H1 (cell line): ENCODE results near the gene PARD3. TPM values are rescaled to one million over a fixed set of nuclear protein-coding genes. Genes with fewer than 3 reads are reported as not detected.

ENCODE experiments used
- CTCF ChIA-PET: fragments of 300-600 bp; sonication (Branson Sonifier 250); formaldehyde crosslinking; loops from one replicate; lab custom pipeline; 2021; ENCODE audit not compliant: partially characterized antibody; lab: Charles Lee
- POLR2A ChIA-PET: fragments of 300-600 bp; sonication (Branson Sonifier 250); formaldehyde crosslinking; loops from one replicate; lab custom pipeline; 2021; ENCODE audit warnings: inconsistent platforms; ENCODE audit not compliant: partially characterized antibody; lab: Charles Lee
- DNase-seq, 2 experiments: peaks; one replicate each; pipeline versions ENCODE4 v3.0.0 to v3.0.0-alpha.2; 2010 to 2022; ENCODE audit warnings: low spot score in 2 of 2, low read depth in 1 of 2, mixed read lengths in 1 of 2
- FAIRE-seq: peaks from 2 replicates; lab custom pipeline; 2011; peaks lifted over from hg19 to GRCh38; lab: Jason Lieb, UNC
- H2AFZ ChIP-seq: 2 replicates; pipeline ENCODE4 v1.8.1; 2012; ENCODE audit warnings: low read length, inconsistent platforms
- H2AK5ac ChIP-seq: 2 replicates; pipeline ENCODE4 v1.6.1; 2013; ENCODE audit warnings: low read depth, low read length
- H2BK120ac ChIP-seq: replicated peaks from 2 replicates; pipeline ENCODE3; 2013; ENCODE audit warnings: low read depth, low read length, inconsistent platforms
- H2BK12ac ChIP-seq: 2 replicates; pipeline ENCODE4 v1.6.1; 2013; ENCODE audit warnings: low read depth, low read length
- H2BK15ac ChIP-seq: 2 replicates; pipeline ENCODE4 v1.6.1; 2013; ENCODE audit warnings: low read length
- H2BK20ac ChIP-seq: 2 replicates; pipeline ENCODE4 v1.6.1; 2013; ENCODE audit warnings: low read length
- H2BK5ac ChIP-seq: 2 replicates; pipeline ENCODE4 v1.6.1; 2013; ENCODE audit warnings: low read depth, low read length
- H3K14ac ChIP-seq: 2 replicates; pipeline ENCODE4 v1.6.1; 2013; ENCODE audit warnings: inconsistent platforms; ENCODE audit not compliant: insufficient read length
- H3K18ac ChIP-seq: 2 replicates; pipeline ENCODE4 v1.6.1; 2013; ENCODE audit warnings: low read length; ENCODE audit errors: extremely low read depth
- H3K23ac ChIP-seq: 2 replicates; pipeline ENCODE4 v1.6.1; 2013; ENCODE audit warnings: inconsistent platforms; ENCODE audit not compliant: insufficient read length
- H3K23me2 ChIP-seq: 2 replicates; pipeline ENCODE4 v1.6.1; 2013; ENCODE audit warnings: low read depth, low read length
- H3K27ac ChIP-seq: 2 replicates; pipeline ENCODE4 v1.6.1; 2011; ENCODE audit warnings: low read depth, low read length, inconsistent platforms
- H3K27me3 ChIP-seq, 4 experiments: replicated peaks in 1 of 4; 1 replicate in 1 of 4; 2 replicates in 3 of 4; pipeline versions ENCODE4 v1.6.1 to v1.8.1; 2011 to 2013; ENCODE audit warnings: low read length in 3 of 4, mild to moderate bottlenecking in 3 of 4, inconsistent platforms in 2 of 4, mixed read lengths in 2 of 4, moderate library complexity in 1 of 4; ENCODE audit not compliant: control insufficient read depth in 3 of 4, insufficient read depth in 3 of 4; ENCODE audit errors: extremely low read depth in 1 of 4
- H3K36me3 ChIP-seq, 4 experiments: 2 replicates each; pipeline versions ENCODE4 v1.6.1 to v1.8.1; 2011 to 2013; ENCODE audit warnings: mild to moderate bottlenecking in 4 of 4, low read length in 3 of 4, moderate library complexity in 2 of 4, control low read depth in 1 of 4, inconsistent platforms in 1 of 4; ENCODE audit not compliant: insufficient read depth in 4 of 4, control insufficient read depth in 2 of 4
- H3K4ac ChIP-seq: replicated peaks from 2 replicates; pipeline ENCODE3; 2013; ENCODE audit warnings: low read length, low read depth, mixed read lengths, inconsistent platforms; ENCODE audit not compliant: insufficient read length
- H3K4me1 ChIP-seq, 4 experiments: replicated peaks in 1 of 4; 1 replicate in 1 of 4; 2 replicates in 3 of 4; pipeline versions ENCODE4 v1.6.1 to v1.8.1; 2011 to 2013; ENCODE audit warnings: low read length in 3 of 4, inconsistent platforms in 2 of 4, mixed read lengths in 1 of 4; ENCODE audit not compliant: insufficient read depth in 4 of 4, control insufficient read depth in 3 of 4
- H3K4me2 ChIP-seq, 2 experiments: 2 replicates each; pipeline versions ENCODE4 v1.6.1 to v1.8.1; 2011 to 2013; ENCODE audit warnings: low read depth in 2 of 2, low read length in 2 of 2, control low read depth in 1 of 2, inconsistent platforms in 1 of 2, mild to moderate bottlenecking in 1 of 2; ENCODE audit not compliant: insufficient read depth in 1 of 2
- H3K4me3 ChIP-seq, 4 experiments: fragments of 200-600, 300-600 bp in 1 of 4; sonication (generic), shearing (Covaris generic), sonication (Bioruptor Twin) in 1 of 4; 2 replicates each; pipeline versions ENCODE4 v1.5.1 to v1.8.1; 2011 to 2016; ENCODE audit warnings: low read length in 4 of 4, low read depth in 3 of 4, control low read depth in 2 of 4, inconsistent platforms in 2 of 4, mild to moderate bottlenecking in 2 of 4, mixed read lengths in 1 of 4, moderate library complexity in 1 of 4; ENCODE audit not compliant: insufficient read depth in 2 of 4; ENCODE audit errors: extremely low read depth in 1 of 4
- H3K56ac ChIP-seq: replicated peaks from 2 replicates; pipeline ENCODE3; 2013; ENCODE audit warnings: low read depth, mild to moderate bottlenecking, mixed read lengths, low read length, inconsistent platforms; ENCODE audit not compliant: insufficient read length
- H3K79me1 ChIP-seq: 2 replicates; pipeline ENCODE4 v1.6.1; 2013; ENCODE audit warnings: low read depth, low read length, control low read depth
- H3K79me2 ChIP-seq, 2 experiments: 2 replicates each; pipeline versions ENCODE4 v1.6.1 to v1.8.1; 2012 to 2013; ENCODE audit warnings: low read length in 2 of 2, mild to moderate bottlenecking in 2 of 2, inconsistent platforms in 1 of 2; ENCODE audit not compliant: insufficient read depth in 2 of 2, control insufficient read depth in 1 of 2
- H3K9ac ChIP-seq, 4 experiments: replicated peaks in 1 of 4; 1 replicate in 1 of 4; 2 replicates in 3 of 4; pipeline versions ENCODE4 v1.6.1 to v1.8.1; 2011 to 2013; ENCODE audit warnings: low read depth in 3 of 4, low read length in 3 of 4, control low read depth in 2 of 4, mild to moderate bottlenecking in 2 of 4, moderate library complexity in 2 of 4, inconsistent platforms in 1 of 4; ENCODE audit errors: extremely low read depth in 1 of 4
- H3K9me3 ChIP-seq, 2 experiments: 2 replicates each; pipeline versions ENCODE4 v1.6.1 to v1.8.1; 2012 to 2013; ENCODE audit warnings: mild to moderate bottlenecking in 2 of 2, moderate library complexity in 2 of 2, control low read depth in 1 of 2, inconsistent platforms in 1 of 2, low read depth in 1 of 2, low read length in 1 of 2, mixed read lengths in 1 of 2; ENCODE audit not compliant: insufficient read depth in 2 of 2
- H4K20me1 ChIP-seq, 2 experiments: replicated peaks in 1 of 2; 2 replicates each; pipeline versions ENCODE3 to v1.8.1; 2011 to 2013; ENCODE audit warnings: inconsistent platforms in 2 of 2, low read length in 2 of 2, mild to moderate bottlenecking in 1 of 2; ENCODE audit not compliant: insufficient read depth in 2 of 2, control insufficient read depth in 1 of 2
- H4K5ac ChIP-seq: 2 replicates; pipeline ENCODE4 v1.6.1; 2013; ENCODE audit warnings: low read length, low read depth, mixed read lengths, inconsistent platforms; ENCODE audit not compliant: insufficient read length
- H4K8ac ChIP-seq: 2 replicates; pipeline ENCODE4 v1.8.0; 2013; ENCODE audit warnings: mild to moderate bottlenecking, moderate library complexity, low read length, inconsistent platforms; ENCODE audit not compliant: insufficient read depth; ENCODE audit errors: extremely low read depth
- H4K91ac ChIP-seq: replicated peaks from 2 replicates; pipeline ENCODE3; 2013; ENCODE audit warnings: low read length, mixed read lengths, inconsistent platforms; ENCODE audit not compliant: insufficient read length
- BACH1 ChIP-seq: IDR thresholded peaks from 2 replicates; pipeline ENCODE4 v1.6.1; 2012; ENCODE audit warnings: low read length, improper control_type of control experiment
- FOSL1 ChIP-seq: IDR thresholded peaks from 2 replicates; pipeline ENCODE4 v1.6.1; 2011; ENCODE audit warnings: mild to moderate bottlenecking, low read depth, low read length, moderate library complexity; ENCODE audit not compliant: insufficient read depth
- JUN ChIP-seq: IDR thresholded peaks from 2 replicates; pipeline ENCODE4 v1.6.1; 2011; ENCODE audit warnings: low read depth, mild to moderate bottlenecking, improper control_type of control experiment, low read length
- MAFK ChIP-seq: IDR thresholded peaks from 2 replicates; pipeline ENCODE4 v1.6.1; 2012; ENCODE audit warnings: low read depth, mild to moderate bottlenecking, improper control_type of control experiment, low read length
- RFX5 ChIP-seq: IDR thresholded peaks from 2 replicates; pipeline ENCODE4 v1.6.1; 2011; ENCODE audit warnings: low read depth, low read length, improper control_type of control experiment, borderline replicate concordance
- SIX5 ChIP-seq: IDR thresholded peaks from 2 replicates; pipeline ENCODE4 v1.6.1; 2011; ENCODE audit warnings: mild to moderate bottlenecking, low read depth, low read length
- SUZ12 ChIP-seq: fragments of 200-600 bp; sonication (generic); IDR thresholded peaks from 2 replicates; pipeline ENCODE4 v1.6.1; 2012; ENCODE audit warnings: mild to moderate bottlenecking, inconsistent platforms, low read length, moderate library complexity, mixed read lengths
- WGBS, 2 experiments: shearing (Covaris generic) in 1 of 2; methylation state at CpG; one replicate each; pipeline versions ENCODE4 v1.1.6 to v1.1.7; 2013 to 2015; ENCODE audit warnings: low lambda C conversion rate in 2 of 2, mixed read lengths in 2 of 2, inconsistent platforms in 1 of 2, low coverage in 1 of 2, missing lambda C conversion rate in 1 of 2; ENCODE audit not compliant: insufficient replicate concordance in 2 of 2, insufficient coverage in 1 of 2, insufficient read length in 1 of 2; ENCODE audit errors: extremely low coverage in 1 of 2, missing lambda C conversion rate in 1 of 2; 5-methylcytosine and 5-hydroxymethylcytosine counted together
- polyA plus RNA-seq, 7 experiments: library from polyadenylated mRNA; depleted of rRNA in 3 of 7; stranded (reverse) in 5 of 7; unstranded in 2 of 7; fragments of >200 nt in 5 of 7; fragments of 200-250 nt in 2 of 7; gene quantifications; 1 replicate in 5 of 7; 2 replicates in 1 of 7; 4 replicates in 1 of 7; pipeline versions ENCODE4 v1.2.1 to v1.2.3, GENCODE V29; 2011 to 2013; ENCODE audit warnings: missing spikeins in 2 of 7, mixed read lengths in 2 of 7
- total RNA-seq: library from RNA; stranded (reverse); fragmentation: NEBNext Ultra II Directional; extraction: Animal tissue kit (Norgen Biotek cat#: 25700); gene quantifications from 2 replicates; pipeline ENCODE4 v1.2.1, GENCODE V29; 2021
- TF ChIP-seq, protein P1 (sequence below), 3 experiments: IDR thresholded peaks; 1 replicate in 2 of 3; 2 replicates in 1 of 3; pipeline versions ENCODE4 v1.5.1 to v1.6.1; 2011; ENCODE audit warnings: low read length in 3 of 3, mild to moderate bottlenecking in 3 of 3, inconsistent platforms in 2 of 3, low read depth in 1 of 3, moderate library complexity in 1 of 3; ENCODE audit not compliant: insufficient read depth in 1 of 3; ENCODE audit errors: control extremely low read depth in 1 of 3
- TF ChIP-seq, protein P2 (sequence below): IDR thresholded peaks from 2 replicates; pipeline ENCODE4 v1.6.1; 2011; ENCODE audit warnings: low read depth, mild to moderate bottlenecking, low read length; ENCODE audit not compliant: insufficient read depth
- TF ChIP-seq, protein P3 (sequence below): IDR thresholded peaks from 2 replicates; pipeline ENCODE4 v1.6.1; 2011; ENCODE audit warnings: low read length, improper control_type of control experiment

Gene PARD3
- total and polyA plus RNA-seq, 2 of the 8 experiments (the other 6 are each of a cell fraction or from before 2014, with no cell fraction given): 19.7 to 49.1 TPM

DNA sequence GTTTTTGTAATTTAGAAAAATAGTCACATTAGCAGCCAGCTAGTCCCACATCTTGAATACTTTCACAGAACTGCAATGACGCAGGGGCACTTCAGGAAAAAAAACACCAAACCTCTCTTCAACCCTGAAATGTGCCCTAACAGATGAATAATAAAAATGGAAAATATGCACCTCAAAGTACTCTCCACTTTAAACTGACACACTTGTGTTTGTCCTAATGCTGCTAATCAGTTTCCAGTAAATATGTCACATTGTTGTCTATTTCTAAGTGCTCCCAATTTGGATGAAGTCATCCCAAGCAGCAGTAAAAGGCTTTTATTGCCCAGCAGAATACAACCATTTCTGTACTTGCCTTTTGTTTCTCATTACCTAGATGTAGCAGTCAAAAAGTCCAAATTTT, 86.7 kb downstream of the PARD3 start:
- POLR2A ChIA-PET: no interaction called here
- no peak overlapping the region for H3K18ac ChIP-seq
- H3K4me2 ChIP-seq: no peak overlapping the region
- peaks cover 9 to 94% of the 10 kb centered on the region in 2 experiments; a peak in 3 of 4 replicates for H3K79me2 ChIP-seq
- H4K8ac ChIP-seq: no peak overlapping the region
- no peak for FAIRE-seq
- no peak overlapping the region for H3K4me3 ChIP-seq
- H3K4ac ChIP-seq: no peak overlapping the region
- H3K56ac ChIP-seq: no peak overlapping the region
- peaks cover 3% of the 10 kb centered on the region; the same call in 1 of the 2 replicates for H3K23me2 ChIP-seq
- no peak overlapping the region for H2AFZ ChIP-seq
- no peak overlapping the region for H3K23ac ChIP-seq
- WGBS, 2 experiments: 90% methylated on average over 1 of the region's 1 CpG; no CpG with 5 or more reads in 1 of the 2 experiments
- no peak overlapping the region for H2BK15ac ChIP-seq
- no peak overlapping the region for H3K14ac ChIP-seq
- H2BK5ac ChIP-seq: no peak overlapping the region
- H2BK12ac ChIP-seq: no peak overlapping the region
- no peak overlapping the region for H2BK20ac ChIP-seq
- H3K9me3 ChIP-seq: no peaks in the 10 kb centered on the region
- H3K36me3 ChIP-seq: no peaks in the 10 kb centered on the region
- CTCF ChIA-PET: no interaction called here
- no peaks in the 10 kb centered on the region for H3K27me3 ChIP-seq
- no peak for DNase-seq
- no peak overlapping the region for H4K91ac ChIP-seq
- TF ChIP-seq, protein P1, sequence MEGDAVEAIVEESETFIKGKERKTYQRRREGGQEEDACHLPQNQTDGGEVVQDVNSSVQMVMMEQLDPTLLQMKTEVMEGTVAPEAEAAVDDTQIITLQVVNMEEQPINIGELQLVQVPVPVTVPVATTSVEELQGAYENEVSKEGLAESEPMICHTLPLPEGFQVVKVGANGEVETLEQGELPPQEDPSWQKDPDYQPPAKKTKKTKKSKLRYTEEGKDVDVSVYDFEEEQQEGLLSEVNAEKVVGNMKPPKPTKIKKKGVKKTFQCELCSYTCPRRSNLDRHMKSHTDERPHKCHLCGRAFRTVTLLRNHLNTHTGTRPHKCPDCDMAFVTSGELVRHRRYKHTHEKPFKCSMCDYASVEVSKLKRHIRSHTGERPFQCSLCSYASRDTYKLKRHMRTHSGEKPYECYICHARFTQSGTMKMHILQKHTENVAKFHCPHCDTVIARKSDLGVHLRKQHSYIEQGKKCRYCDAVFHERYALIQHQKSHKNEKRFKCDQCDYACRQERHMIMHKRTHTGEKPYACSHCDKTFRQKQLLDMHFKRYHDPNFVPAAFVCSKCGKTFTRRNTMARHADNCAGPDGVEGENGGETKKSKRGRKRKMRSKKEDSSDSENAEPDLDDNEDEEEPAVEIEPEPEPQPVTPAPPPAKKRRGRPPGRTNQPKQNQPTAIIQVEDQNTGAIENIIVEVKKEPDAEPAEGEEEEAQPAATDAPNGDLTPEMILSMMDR (IDR thresholded peaks at IDR 0.05; ENCODE audit: control extremely low read depth in 1 of 3, insufficient read depth in 1 of 3, low read depth in 1 of 3, low read length in 3 of 3): no peak
- TF ChIP-seq BACH1: no peak
- no peak for TF ChIP-seq SUZ12
- TF ChIP-seq RFX5: no peak
- TF ChIP-seq FOSL1: no peak
- no peak for TF ChIP-seq SIX5
- TF ChIP-seq, protein P2, sequence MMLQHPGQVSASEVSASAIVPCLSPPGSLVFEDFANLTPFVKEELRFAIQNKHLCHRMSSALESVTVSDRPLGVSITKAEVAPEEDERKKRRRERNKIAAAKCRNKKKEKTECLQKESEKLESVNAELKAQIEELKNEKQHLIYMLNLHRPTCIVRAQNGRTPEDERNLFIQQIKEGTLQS: no peak
- TF ChIP-seq, protein P3, sequence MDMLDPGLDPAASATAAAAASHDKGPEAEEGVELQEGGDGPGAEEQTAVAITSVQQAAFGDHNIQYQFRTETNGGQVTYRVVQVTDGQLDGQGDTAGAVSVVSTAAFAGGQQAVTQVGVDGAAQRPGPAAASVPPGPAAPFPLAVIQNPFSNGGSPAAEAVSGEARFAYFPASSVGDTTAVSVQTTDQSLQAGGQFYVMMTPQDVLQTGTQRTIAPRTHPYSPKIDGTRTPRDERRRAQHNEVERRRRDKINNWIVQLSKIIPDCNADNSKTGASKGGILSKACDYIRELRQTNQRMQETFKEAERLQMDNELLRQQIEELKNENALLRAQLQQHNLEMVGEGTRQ: no peak
- TF ChIP-seq MAFK: no peak
- TF ChIP-seq JUN: no peak
- no peak overlapping the region for H3K27ac ChIP-seq
- H3K4me1 ChIP-seq: no peaks in the 10 kb centered on the region
- H4K20me1 ChIP-seq: peaks cover 3 to 10% of the 10 kb centered on the region in 2 experiments
- H3K79me1 ChIP-seq: peaks cover 13% of the 10 kb centered on the region
- no peak overlapping the region for H2AK5ac ChIP-seq
- no peak overlapping the region for H4K5ac ChIP-seq
- no peak overlapping the region for H2BK120ac ChIP-seq
- no peak overlapping the region for H3K9ac ChIP-seq
